ENCODE measurements around the gene SLC39A7. TPM values are rescaled to one million over a fixed set of nuclear protein-coding genes. Genes with fewer than 3 reads are reported as not detected.
A peak's percentile ranks its signal among the peaks of the same experiment; 100 is the strongest.

The SLC39A7 gene
- total RNA-seq, 1 donor from 2014 or later: 93.6 TPM

DNA sequence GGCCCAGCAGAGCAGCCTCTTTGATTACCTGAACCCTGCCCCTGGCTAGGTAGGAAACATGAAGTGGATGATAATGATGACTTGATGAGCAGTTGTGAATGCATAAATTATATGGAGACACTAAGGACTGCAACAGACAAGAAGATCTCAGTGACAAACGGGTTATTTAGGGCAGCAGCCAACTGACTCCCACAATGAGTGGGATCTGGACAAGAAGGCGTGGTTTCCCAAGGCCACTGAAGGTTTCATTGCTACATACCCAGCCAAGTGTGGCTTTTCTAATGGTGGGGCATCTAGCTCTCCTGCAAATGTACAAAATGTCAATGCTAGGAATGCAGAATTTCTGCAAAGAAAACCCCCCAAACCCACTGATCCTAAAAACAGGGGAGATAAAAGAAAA, 37.1 kb downstream of the SLC39A7 start:
- no peak for DNase-seq

DNA sequence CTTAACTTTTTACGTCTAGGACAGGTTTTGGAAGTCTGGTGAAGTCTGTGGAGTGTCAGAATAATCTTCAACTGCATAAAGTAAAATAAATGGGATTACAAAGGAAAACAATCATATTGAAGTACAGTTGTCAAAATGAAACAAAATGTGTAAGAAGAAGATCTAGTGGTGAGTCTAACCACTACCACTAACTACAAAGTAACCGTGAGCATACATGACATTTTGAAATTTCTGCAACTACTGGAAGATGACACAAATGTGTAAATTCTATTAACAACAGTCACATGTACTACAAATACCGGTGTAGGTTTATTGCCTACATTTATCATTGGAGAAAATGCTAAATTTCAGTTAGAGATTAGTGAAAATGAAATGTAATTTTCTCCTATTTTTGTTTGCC, 41.3 kb downstream of the SLC39A7 start:
- DNase-seq: no peak

DNA sequence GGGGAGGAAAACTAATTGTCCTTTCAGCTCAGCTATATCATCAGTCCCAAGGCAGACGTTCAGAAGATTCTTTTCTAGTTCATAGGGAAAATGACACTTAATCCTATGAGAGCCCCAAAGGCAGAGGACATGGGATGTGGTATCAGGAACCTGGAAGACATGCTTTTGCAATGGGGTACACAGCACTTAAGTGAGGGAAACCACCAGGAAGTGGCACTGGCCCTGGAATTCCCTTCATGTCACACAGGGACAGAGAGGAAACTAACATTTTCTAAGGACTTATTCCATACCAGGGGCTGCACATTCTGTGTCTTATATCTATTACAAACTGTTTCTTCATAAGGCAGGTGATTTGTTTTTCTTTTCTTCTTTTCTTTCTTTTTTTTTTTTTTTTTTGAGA, 42.8 kb downstream of the SLC39A7 start:
- DNase-seq: no peak

- DNase-seq: peak; percentile 92
These were observed 47.4 kb downstream of the SLC39A7 start for GRCh38 chr6:33247977-33248642.

DNA sequence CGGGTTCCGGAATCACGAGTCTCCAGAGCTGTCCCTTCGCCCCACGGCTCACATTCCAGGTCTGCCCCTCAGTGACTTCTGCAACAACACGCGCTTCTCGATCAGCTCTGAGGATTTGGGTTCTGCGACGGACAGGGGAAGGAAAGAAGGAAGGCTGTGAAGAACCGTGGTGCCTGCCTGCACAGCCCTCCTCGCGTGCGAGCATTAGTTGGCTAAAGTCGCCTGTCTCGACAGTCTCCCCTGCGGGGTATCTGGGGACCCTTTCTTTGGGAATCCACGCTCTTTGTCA, 47.9 kb downstream of the SLC39A7 start:
- DNase-seq: no peak

DNA sequence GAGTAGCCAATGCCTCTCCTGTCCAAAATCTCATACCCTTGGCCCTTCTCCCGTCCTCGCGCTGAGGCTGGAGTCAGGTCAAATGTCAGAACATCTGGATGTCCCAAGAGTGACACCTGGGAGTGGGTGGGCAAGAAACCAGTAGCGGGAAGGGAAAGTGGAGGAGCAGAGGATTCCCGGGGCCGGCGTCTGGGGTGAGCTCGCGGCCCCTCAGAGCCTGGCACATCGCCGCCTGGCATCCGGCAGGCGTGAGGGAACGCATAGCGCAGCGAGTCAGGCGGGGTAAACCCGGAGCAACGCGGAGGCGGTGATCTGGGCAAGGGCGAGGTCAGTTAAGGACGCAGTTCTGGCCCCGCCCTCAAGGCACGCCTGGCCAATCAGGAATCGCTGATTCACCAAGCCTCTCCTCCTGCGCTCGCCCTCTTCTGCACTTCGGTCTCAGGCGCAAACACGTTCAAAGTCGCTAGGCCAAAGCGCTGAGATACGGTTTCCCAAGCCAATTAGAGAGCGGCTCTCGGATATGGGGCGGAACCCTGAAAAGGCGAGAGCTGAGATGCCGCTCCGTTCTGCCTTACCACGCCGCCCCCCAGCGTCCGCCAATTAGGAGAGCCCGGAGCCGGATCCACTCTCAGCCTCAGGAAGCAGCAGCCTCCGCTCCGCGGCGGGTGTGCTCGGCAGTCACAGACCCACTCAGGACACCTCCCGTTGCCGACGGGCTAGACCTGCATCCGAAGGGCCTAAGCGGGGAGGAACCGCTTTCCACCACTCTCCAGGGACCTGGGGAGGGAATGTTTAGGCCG, 48.5 kb downstream of the SLC39A7 start:
- peak; percentile 99 for DNase-seq

DNA sequence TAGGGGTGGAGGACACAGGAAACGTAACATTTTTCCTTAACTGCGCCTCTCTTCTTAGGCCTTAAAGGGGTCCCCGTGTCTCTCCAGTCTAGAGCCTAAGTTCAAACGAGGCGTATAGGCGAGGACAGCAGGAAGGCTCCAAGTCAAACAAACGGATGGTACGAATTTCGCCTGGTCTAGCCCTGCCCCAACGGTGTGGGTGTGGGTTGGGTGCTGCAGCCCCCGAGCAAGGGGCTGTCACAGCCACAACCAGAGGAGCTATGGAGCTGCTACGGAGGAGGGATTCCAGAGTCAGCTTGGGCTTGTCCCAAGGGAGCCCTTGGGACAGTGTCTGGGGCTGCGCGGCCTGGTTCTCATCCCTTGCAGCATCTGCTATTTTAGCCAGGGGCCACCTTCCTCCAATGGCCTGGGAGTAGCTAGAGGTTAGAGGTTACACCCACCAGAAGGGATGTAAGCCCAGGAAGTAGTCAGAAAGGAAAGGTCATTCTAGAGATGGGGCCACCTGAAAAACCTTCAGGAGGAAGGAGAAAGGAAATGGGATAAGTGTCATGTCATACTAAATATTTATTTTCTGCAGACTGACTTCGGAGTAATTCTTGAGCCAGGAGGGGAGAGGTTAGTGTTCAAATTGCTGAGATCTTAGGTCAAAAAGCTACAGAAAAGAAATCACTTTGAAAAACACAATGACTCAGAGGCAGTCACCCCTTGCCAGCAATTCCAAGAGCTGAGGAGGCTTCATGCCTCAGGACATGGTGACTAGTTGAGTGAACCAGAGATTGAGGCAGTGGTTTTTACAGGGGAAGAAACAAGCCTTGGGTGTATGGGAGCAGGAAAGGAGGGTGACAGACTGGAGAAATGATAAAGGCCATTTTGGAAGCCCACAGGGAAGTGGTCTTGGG, 49.3 kb downstream of the SLC39A7 start:
- DNase-seq: peak; percentile 50

- DNase-seq: no peak
These were observed 50.1 kb downstream of the SLC39A7 start for GRCh38 chr6:33250731-33251130.

DNA sequence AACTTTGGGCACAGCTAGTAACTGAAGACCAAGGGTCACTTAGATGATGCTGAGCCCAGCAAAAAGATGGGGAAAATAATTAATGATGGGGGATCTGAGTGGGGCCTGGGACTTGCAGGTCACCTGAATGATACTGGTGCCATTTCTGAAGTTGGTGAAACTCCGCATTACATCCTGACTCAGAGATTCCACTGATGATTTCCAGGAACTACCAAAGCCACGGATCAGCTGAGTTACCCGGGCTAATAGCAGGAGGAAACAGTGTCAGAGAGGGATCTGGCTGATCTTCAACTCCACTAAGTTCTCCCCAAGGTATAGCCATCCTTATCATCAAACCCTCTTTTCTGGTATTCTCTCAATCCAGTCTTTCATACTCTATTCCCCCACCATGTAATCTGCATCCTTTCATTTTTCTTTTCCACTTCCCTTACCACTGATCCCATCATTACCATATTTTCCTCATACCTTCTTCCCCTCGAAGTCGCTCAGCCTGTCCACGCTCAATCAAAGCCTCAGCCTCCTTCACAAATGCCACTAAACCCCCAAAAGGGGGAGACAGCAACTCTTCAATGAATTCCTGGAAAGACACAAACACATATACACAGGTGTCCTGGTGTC, 50.8 kb downstream of the SLC39A7 start:
- no peak for DNase-seq

- no peak for DNase-seq
These were observed 52.1 kb downstream of the SLC39A7 start for GRCh38 chr6:33252759-33253158.

Other genes starting within 250 kb of the SLC39A7 start
- gene HLA-DMA, start 247.8 kb upstream of the SLC39A7 start, total RNA-seq: 1.2 and 1.7 TPM in 2 replicates
- 60.2 and 86.7 TPM in 2 replicates for gene BRD2, start 232.3 kb upstream of the SLC39A7 start, total RNA-seq
- not detected in 2 replicates for gene HLA-DOA, start 191.3 kb upstream of the SLC39A7 start, total RNA-seq
- 0.34 and 17.4 TPM in 2 replicates for gene HLA-DPA1, start 127.2 kb upstream of the SLC39A7 start, total RNA-seq
- gene HLA-DPB1, start 124.9 kb upstream of the SLC39A7 start, total RNA-seq: 1.4 and 22.4 TPM in 2 replicates
- gene COL11A2, start 8.4 kb upstream of the SLC39A7 start, total RNA-seq: 0.28 and 0.34 TPM in 2 replicates
- 26.6 and 27.9 TPM in 2 replicates for gene RXRB, start 202 bp upstream of the SLC39A7 start, total RNA-seq
- 8.7 and 9.7 TPM in 2 replicates for gene HSD17B8, start 3.8 kb downstream of the SLC39A7 start, total RNA-seq
- 22.6 and 29.0 TPM in 2 replicates for gene RING1, start 7.6 kb downstream of the SLC39A7 start, total RNA-seq
- 33.7 and 38.5 TPM in 2 replicates for gene VPS52, start 71.0 kb downstream of the SLC39A7 start, total RNA-seq
- 1,732 and 3,722 TPM in 2 replicates for gene RPS18, start 71.2 kb downstream of the SLC39A7 start, total RNA-seq
- gene B3GALT4, start 76.3 kb downstream of the SLC39A7 start, total RNA-seq: 5.9 and 10.0 TPM in 2 replicates
- 65.9 and 75.4 TPM in 2 replicates for gene WDR46, start 88.4 kb downstream of the SLC39A7 start, total RNA-seq
- 22.1 and 29.1 TPM in 2 replicates for gene PFDN6, start 88.7 kb downstream of the SLC39A7 start, total RNA-seq
- 82.4 and 88.3 TPM in 2 replicates for gene RGL2, start 98.1 kb downstream of the SLC39A7 start, total RNA-seq
- 137 and 154 TPM in 2 replicates for gene TAPBP, start 113.2 kb downstream of the SLC39A7 start, total RNA-seq
- gene ZBTB22, start 116.9 kb downstream of the SLC39A7 start, total RNA-seq: 15.8 and 16.8 TPM in 2 replicates
- gene DAXX, start 122.1 kb downstream of the SLC39A7 start, total RNA-seq: 52.1 and 57.9 TPM in 2 replicates
- gene KIFC1, start 191.0 kb downstream of the SLC39A7 start, total RNA-seq: 12.4 and 34.3 TPM in 2 replicates
- gene PHF1, start 210.1 kb downstream of the SLC39A7 start, total RNA-seq: 14.4 and 16.5 TPM in 2 replicates
- 61.3 and 61.7 TPM in 2 replicates for gene CUTA, start 217.2 kb downstream of the SLC39A7 start, total RNA-seq
- 2.4 and 2.5 TPM in 2 replicates for gene SYNGAP1, start 219.2 kb downstream of the SLC39A7 start, total RNA-seq

Data from dermis blood vessel endothelial cell (primary cell).